Mesothelial cell of epicardium (in vitro differentiated cells): ENCODE data around the gene RABAC1. TPM values are rescaled to one million over a fixed set of nuclear protein-coding genes. Genes with fewer than 3 reads are reported as not detected.

Source experiments
- DNase-seq, 2 experiments: peaks; one replicate each; pipeline ENCODE4 v3.0.0; 2021; ENCODE audit warnings: low spot score in 2 of 2; ENCODE audit not compliant: unreplicated experiment in 2 of 2
- H3K27ac Mint-ChIP-seq: 2 replicates; pipeline ENCODE4 v1.8.0; 2021; ENCODE audit warnings: mixed read lengths
- H3K27me3 Mint-ChIP-seq: 2 replicates; pipeline ENCODE4 v1.8.0; 2021; ENCODE audit warnings: low read depth, mixed read lengths
- H3K36me3 Mint-ChIP-seq: 2 replicates; pipeline ENCODE4 v1.8.0; 2021; ENCODE audit warnings: mixed read lengths
- H3K4me1 Mint-ChIP-seq: 2 replicates; pipeline ENCODE4 v1.8.0; 2021; ENCODE audit warnings: mixed read lengths
- H3K4me3 Mint-ChIP-seq: 2 replicates; pipeline ENCODE4 v1.8.0; 2021; ENCODE audit warnings: mild to moderate bottlenecking, moderate library complexity, mixed read lengths
- H3K9me3 Mint-ChIP-seq: 2 replicates; pipeline ENCODE4 v1.8.0; 2021; ENCODE audit warnings: mixed read lengths
- total RNA-seq: library from RNA; stranded (reverse); gene quantifications from 3 replicates; pipeline ENCODE4 v1.2.1, GENCODE V29; 2021
- TF ChIP-seq, protein P1 (sequence below): fragments of 200-600 bp; sonication (generic); IDR thresholded peaks from one replicate; pipeline ENCODE4 v1.5.0; 2021; ENCODE audit warnings: antibody characterized with exemption; ENCODE audit not compliant: unreplicated experiment

RABAC1 gene
- total RNA-seq, 1 donor from 2014 or later = 102 TPM

DNA sequence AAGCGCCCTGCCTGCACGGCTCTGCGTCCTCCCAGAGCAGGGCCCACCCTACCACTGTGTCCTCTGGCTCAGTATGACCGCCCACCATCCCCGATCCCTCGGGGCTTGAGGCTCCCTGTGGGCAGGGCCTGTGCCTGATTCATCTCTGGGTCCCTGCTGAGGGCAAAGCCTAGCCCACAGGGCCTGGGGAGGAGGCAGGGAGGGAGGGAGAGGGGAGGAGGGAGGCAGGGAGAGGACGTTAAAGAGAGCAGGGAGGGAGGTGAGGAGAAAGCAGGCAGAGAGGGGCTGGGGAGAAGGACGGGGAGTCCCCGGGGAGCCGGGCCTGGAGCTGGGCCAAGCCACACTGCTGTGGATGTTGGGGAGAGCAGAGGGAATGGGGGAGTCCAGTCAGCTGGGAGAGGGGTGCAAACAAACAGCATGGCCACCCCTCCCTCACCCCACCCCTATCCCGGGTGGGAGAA lies 26.8 kb downstream of the RABAC1 start:
- no peak for DNase-seq
- Mint-ChIP-seq H3K4me3 (no peak overlapping the region), H3K4me1 (peaks cover 21% of the 10 kb centered on the region), H3K27me3 (peaks cover 83% of the 10 kb centered on the region), H3K9me3 (no peaks in the 10 kb centered on the region), H3K36me3 (no peaks in the 10 kb centered on the region), H3K27ac (no peak overlapping the region)
- TF ChIP-seq, protein P1, sequence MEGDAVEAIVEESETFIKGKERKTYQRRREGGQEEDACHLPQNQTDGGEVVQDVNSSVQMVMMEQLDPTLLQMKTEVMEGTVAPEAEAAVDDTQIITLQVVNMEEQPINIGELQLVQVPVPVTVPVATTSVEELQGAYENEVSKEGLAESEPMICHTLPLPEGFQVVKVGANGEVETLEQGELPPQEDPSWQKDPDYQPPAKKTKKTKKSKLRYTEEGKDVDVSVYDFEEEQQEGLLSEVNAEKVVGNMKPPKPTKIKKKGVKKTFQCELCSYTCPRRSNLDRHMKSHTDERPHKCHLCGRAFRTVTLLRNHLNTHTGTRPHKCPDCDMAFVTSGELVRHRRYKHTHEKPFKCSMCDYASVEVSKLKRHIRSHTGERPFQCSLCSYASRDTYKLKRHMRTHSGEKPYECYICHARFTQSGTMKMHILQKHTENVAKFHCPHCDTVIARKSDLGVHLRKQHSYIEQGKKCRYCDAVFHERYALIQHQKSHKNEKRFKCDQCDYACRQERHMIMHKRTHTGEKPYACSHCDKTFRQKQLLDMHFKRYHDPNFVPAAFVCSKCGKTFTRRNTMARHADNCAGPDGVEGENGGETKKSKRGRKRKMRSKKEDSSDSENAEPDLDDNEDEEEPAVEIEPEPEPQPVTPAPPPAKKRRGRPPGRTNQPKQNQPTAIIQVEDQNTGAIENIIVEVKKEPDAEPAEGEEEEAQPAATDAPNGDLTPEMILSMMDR = no peak

DNA sequence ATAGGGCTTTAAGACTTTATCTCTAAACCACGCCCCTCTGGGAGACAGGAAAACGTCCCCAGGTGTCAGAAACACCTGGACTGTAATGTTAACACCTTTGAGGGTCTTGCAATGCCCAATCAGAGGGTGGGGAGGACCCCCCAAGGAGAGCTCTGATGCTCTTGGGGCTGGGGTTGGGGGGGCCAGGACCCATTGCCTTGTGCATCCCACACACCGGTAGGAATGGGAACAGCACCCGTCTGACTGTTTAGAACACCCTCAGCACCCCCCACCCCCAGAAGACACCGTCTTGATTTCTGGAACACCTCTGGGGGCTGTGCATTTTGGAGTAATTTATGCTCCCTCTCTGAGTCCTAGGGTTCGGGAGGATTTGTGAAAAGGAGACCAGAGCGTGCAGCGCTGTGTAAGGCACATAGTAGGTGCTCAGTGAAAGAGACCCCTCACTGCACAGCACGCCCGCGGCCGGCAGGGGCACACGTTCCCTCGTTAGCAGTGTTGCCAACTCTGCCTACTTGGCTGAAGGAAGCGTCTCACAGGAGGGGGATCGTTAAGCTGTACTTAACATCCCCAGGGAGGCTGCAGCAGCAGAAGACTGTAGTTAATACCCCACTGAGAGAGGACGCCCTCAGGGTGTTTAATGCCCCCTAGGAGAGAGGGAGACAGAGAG lies 28.1 kb downstream of the RABAC1 start:
- Mint-ChIP-seq H3K27me3 (peaks cover 74% of the 10 kb centered on the region), H3K27ac (no peak overlapping the region), H3K9me3 (no peaks in the 10 kb centered on the region), H3K4me3 (no peak overlapping the region), H3K36me3 (no peaks in the 10 kb centered on the region), H3K4me1 (peaks cover 18% of the 10 kb centered on the region)
- TF ChIP-seq, protein P1 = no peak
- no peak for DNase-seq

DNA sequence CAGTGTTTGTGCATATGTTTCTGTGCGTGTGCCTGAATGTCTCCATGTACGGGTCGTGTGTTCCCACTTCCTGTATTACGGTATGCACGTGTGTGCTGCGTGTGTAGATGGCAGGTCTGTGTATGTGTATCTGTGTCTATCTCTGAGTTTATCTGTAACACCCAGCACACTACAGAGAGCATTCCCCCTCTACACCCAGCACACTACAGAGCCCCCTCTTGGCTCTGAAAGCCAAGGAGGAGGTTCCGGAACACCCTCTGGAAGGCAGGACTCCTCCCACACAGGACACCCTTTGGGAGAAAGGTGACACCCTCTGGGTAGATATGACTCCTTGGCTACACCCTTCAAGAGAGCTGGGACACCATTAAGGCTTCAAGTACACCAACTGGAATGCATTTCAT lies 28.8 kb downstream of the RABAC1 start:
- Mint-ChIP-seq H3K27ac (no peak overlapping the region), H3K27me3 (peaks cover 70% of the 10 kb centered on the region), H3K4me1 (peaks cover 16% of the 10 kb centered on the region), H3K9me3 (no peaks in the 10 kb centered on the region), H3K36me3 (no peaks in the 10 kb centered on the region), H3K4me3 (peak overlapping the region; percentile 40)
- TF ChIP-seq, protein P1 = no peak
- DNase-seq = no peak

DNA sequence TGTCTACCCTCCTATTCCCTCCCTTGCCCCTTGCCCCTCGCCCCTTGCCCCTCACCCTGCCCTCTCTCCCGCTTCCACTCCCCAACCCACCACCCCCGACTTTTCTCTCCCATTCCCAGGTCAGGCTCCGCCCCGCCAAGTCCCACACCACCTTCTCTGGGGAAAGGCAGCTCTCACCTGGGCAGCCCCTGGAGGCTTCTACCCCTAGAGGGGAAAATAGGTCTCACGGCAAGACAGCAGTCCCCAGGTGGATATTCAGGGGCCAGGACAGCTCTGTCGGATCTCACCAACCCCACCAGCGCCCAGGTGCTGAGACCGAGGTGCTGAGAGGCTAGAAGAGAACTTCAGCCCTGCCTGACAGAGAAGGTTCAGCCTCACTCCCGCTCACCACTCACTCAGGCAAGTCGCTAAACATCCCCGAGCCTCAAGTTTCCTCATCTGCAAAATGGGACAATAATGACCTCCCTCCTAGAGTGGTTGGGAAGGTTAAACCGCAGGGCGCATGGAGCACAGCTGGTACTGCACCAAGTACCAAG lies 29.5 kb downstream of the RABAC1 start:
- peaks cover 63% of the 10 kb centered on the region for H3K27me3 Mint-ChIP-seq
- no peaks in the 10 kb centered on the region for H3K36me3 Mint-ChIP-seq
- DNase-seq = no peak
- peak overlapping the region; percentile 56 for H3K4me3 Mint-ChIP-seq
- TF ChIP-seq, protein P1 = no peak
- H3K27ac Mint-ChIP-seq = no peak overlapping the region
- peaks cover 10% of the 10 kb centered on the region for H3K4me1 Mint-ChIP-seq
- no peaks in the 10 kb centered on the region for H3K9me3 Mint-ChIP-seq

DNA sequence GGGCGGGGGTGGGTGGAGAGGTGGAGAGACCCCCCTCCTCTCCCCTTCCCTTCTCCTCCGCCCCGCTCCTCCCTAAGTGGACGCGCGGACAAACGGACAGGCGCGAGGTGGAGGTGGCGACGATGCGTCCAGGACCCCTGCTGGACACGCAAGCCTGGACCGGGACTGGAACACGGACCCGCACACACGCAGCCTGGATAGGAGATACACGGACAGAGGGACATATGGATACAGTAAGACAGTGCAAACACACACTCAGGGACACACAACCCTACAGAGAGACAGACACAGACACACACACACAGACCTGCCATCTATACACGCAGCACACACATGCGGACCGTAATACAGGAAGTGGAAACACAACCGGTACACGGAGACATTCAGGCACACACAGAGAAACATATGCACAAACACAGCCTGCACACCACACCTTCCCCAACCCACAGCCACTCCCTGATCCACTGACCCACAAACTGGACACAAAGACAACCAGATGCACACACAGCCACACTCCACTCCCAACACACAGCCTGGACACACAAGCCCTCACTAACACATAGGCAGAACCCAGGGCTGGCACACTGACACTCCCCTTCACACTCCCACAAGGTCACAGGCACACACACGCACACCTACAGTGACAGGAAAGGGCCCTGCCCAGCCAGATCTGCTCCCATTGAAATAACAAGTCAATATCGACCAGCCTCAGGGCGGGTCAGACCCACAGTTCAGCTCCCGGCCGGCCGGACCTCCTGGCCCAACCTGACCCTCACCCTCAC lies 30.2 kb downstream of the RABAC1 start:
- Mint-ChIP-seq H3K4me3 (peak overlapping the region; percentile 56), H3K27me3 (peaks cover 56% of the 10 kb centered on the region)

More for the DNA sequence above, 30.2 kb downstream of the RABAC1 start:
- no peak for DNase-seq
- no peaks in the 10 kb centered on the region for H3K36me3 Mint-ChIP-seq
- TF ChIP-seq, protein P1 = no peak
- no peak overlapping the region for H3K27ac Mint-ChIP-seq
- no peaks in the 10 kb centered on the region for H3K9me3 Mint-ChIP-seq
- peaks cover 10% of the 10 kb centered on the region for H3K4me1 Mint-ChIP-seq
